Neural progenitor cell (in vitro differentiated cells): ENCODE results near the gene PLCG1.

Source experiments
- CTCF ChIP-seq: fragments of 200-600 bp; sonication (generic); IDR thresholded peaks from 2 replicates; pipeline ENCODE4 v1.5.1; 2017; ENCODE audit warnings: antibody characterized with exemption, mild to moderate bottlenecking
- EZH2 ChIP-seq: fragments of 200-600 bp; sonication (generic); IDR thresholded peaks from 2 replicates; pipeline ENCODE4 v1.6.1; 2017; ENCODE audit warnings: antibody characterized with exemption, mild to moderate bottlenecking, moderate library complexity
- EZH2phosphoT487 ChIP-seq: fragments of 200-600 bp; sonication (generic); IDR thresholded peaks from 2 replicates; pipeline ENCODE4 v1.6.1; 2017; ENCODE audit warnings: antibody characterized with exemption

GRCh38 chr20:41180599-41181333 is 43.4 kb downstream of the PLCG1 start:
- TF ChIP-seq CTCF (no peak), EZH2 (no peak), EZH2phosphoT487 (no peak)
